Large intestine (tissue), 3 donors: ENCODE measurements around the gene USP15. TPM values are rescaled to one million over a fixed set of nuclear protein-coding genes. Genes with fewer than 3 reads are reported as not detected.
"Not testable (repeated sequence)": the region's sequence is repeated elsewhere in the genome, so short reads cannot be mapped to it uniquely, and the experiment has no call there.

Experiments used
- DNase-seq, 2 donors: peaks; one replicate each; pipeline versions ENCODE4 v3.0.0 to v3.0.0-alpha.2; 2013
- H3K27ac ChIP-seq: one replicate; pipeline ENCODE4 v1.5.1; 2013; ENCODE audit warnings: low read length
- H3K27me3 ChIP-seq: 2 replicates; pipeline ENCODE4 v1.6.1; 2013; ENCODE audit warnings: low read length; ENCODE audit not compliant: control insufficient read depth, insufficient read depth
- H3K36me3 ChIP-seq: 2 replicates; pipeline ENCODE4 v1.6.1; 2013; ENCODE audit warnings: low read length; ENCODE audit not compliant: control insufficient read depth, insufficient read depth
- H3K4me1 ChIP-seq: one replicate; pipeline ENCODE4 v1.6.1; 2013; ENCODE audit warnings: low read length; ENCODE audit not compliant: control insufficient read depth, insufficient read depth
- H3K4me3 ChIP-seq: one replicate; pipeline ENCODE4 v1.5.1; 2013; ENCODE audit warnings: low read length
- H3K9me3 ChIP-seq: one replicate; pipeline ENCODE4 v1.6.1; 2013; ENCODE audit warnings: mild to moderate bottlenecking, low read depth, low read length, moderate library complexity; ENCODE audit not compliant: control insufficient read depth
- WGBS: methylation state at CpG from one replicate; pipeline ENCODE4 v1.1.5; 2013; ENCODE audit warnings: low lambda C conversion rate; ENCODE audit not compliant: insufficient coverage; 5-methylcytosine and 5-hydroxymethylcytosine counted together
- polyA plus RNA-seq: library from polyadenylated mRNA; unstranded; fragments of 120-200 nt; gene quantifications from one replicate; pipeline ENCODE4 v1.2.1, GENCODE V29; 2013

The USP15 gene
- polyA plus RNA-seq, 1 donor, result 66.1 TPM

- DNase-seq, H3K9me3 ChIP-seq, H3K4me3 ChIP-seq, H3K27ac ChIP-seq, H3K36me3 ChIP-seq, H3K4me1 ChIP-seq, H3K27me3 ChIP-seq: not testable (repeated sequence)
- 100% methylated on average over 1 of the region's 1 CpG for WGBS
Measured at GRCh38 chr12:62365846-62366245, 105.6 kb downstream of the USP15 start.

- H3K4me1 ChIP-seq, H3K4me3 ChIP-seq, H3K27me3 ChIP-seq, H3K27ac ChIP-seq, H3K9me3 ChIP-seq, H3K36me3 ChIP-seq, DNase-seq: not testable (repeated sequence)
- WGBS, result 96% methylated on average over 3 of the region's 3 CpGs
Measured at GRCh38 chr12:62368430-62369223, 108.4 kb downstream of the USP15 start.

- no peak overlapping the region for H3K27ac ChIP-seq
- no peaks in the 10 kb centered on the region for H3K27me3 ChIP-seq
- H3K4me1 ChIP-seq, result no peaks in the 10 kb centered on the region
- peaks cover 3% of the 10 kb centered on the region for H3K9me3 ChIP-seq
- peaks cover 2% of the 10 kb centered on the region for H3K36me3 ChIP-seq
- no peak overlapping the region for H3K4me3 ChIP-seq
- no peak for DNase-seq
- WGBS, result 100% methylated on average over 1 of the region's 3 CpGs
Measured at GRCh38 chr12:62370189-62370588, 110.0 kb downstream of the USP15 start.

- Histone ChIP-seq H3K4me1 (no peaks in the 10 kb centered on the region), H3K9me3 (no peaks in the 10 kb centered on the region), H3K27ac (no peak overlapping the region), H3K27me3 (no peaks in the 10 kb centered on the region), H3K4me3 (no peak overlapping the region), H3K36me3 (peaks cover 2% of the 10 kb centered on the region)
- WGBS, result 76% methylated on average over 4 of the region's 4 CpGs
- no peak for DNase-seq
Measured at GRCh38 chr12:62371661-62372060, 111.5 kb downstream of the USP15 start.

- WGBS, result no CpG with 5 or more reads among the region's 2 CpGs
- no peaks in the 10 kb centered on the region for H3K9me3 ChIP-seq
- DNase-seq, result no peak
- no peak overlapping the region for H3K27ac ChIP-seq
- H3K4me1 ChIP-seq, result no peaks in the 10 kb centered on the region
- peaks cover 2% of the 10 kb centered on the region for H3K36me3 ChIP-seq
- no peaks in the 10 kb centered on the region for H3K27me3 ChIP-seq
- H3K4me3 ChIP-seq, result no peak overlapping the region
Measured at GRCh38 chr12:62372134-62372533, 111.9 kb downstream of the USP15 start.

- no peak for DNase-seq
- 80% methylated on average over 1 of the region's 1 CpG for WGBS
- no peak overlapping the region for H3K4me3 ChIP-seq
- peaks cover 2% of the 10 kb centered on the region for H3K36me3 ChIP-seq
- H3K27me3 ChIP-seq, result no peaks in the 10 kb centered on the region
- H3K9me3 ChIP-seq, result no peaks in the 10 kb centered on the region
- H3K27ac ChIP-seq, result no peak overlapping the region
- H3K4me1 ChIP-seq, result no peaks in the 10 kb centered on the region
Measured at GRCh38 chr12:62372825-62373224, 112.6 kb downstream of the USP15 start.

GRCh38 chr12:62375603-62376002 lies 115.4 kb downstream of the USP15 start:
- Histone ChIP-seq H3K9me3 (no peaks in the 10 kb centered on the region), H3K27me3 (no peaks in the 10 kb centered on the region), H3K36me3 (no peaks in the 10 kb centered on the region), H3K27ac (no peak overlapping the region), H3K4me3 (no peak overlapping the region), H3K4me1 (no peaks in the 10 kb centered on the region)
- no peak for DNase-seq
- 100% methylated on average over 1 of the region's 3 CpGs for WGBS

- Histone ChIP-seq H3K4me3 (no peak overlapping the region), H3K27ac (no peak overlapping the region), H3K4me1 (no peaks in the 10 kb centered on the region), H3K27me3 (no peaks in the 10 kb centered on the region), H3K36me3 (peaks cover 3% of the 10 kb centered on the region), H3K9me3 (no peaks in the 10 kb centered on the region)
- DNase-seq, result no peak
- WGBS, result 100% methylated on average over 1 of the region's 2 CpGs
Measured at GRCh38 chr12:62379026-62379722, 119.0 kb downstream of the USP15 start.

- Histone ChIP-seq H3K36me3 (peaks cover 3% of the 10 kb centered on the region), H3K9me3 (no peaks in the 10 kb centered on the region), H3K4me1 (no peaks in the 10 kb centered on the region), H3K4me3 (no peak overlapping the region), H3K27ac (no peak overlapping the region), H3K27me3 (no peaks in the 10 kb centered on the region)
- DNase-seq, result no peak
Measured at GRCh38 chr12:62379723-62380045, 119.5 kb downstream of the USP15 start.

- H3K27ac ChIP-seq, result no peak overlapping the region
- H3K36me3 ChIP-seq, result peaks cover 7% of the 10 kb centered on the region
- H3K27me3 ChIP-seq, result no peaks in the 10 kb centered on the region
- H3K4me1 ChIP-seq, result no peaks in the 10 kb centered on the region
- WGBS, result no CpG with 5 or more reads among the region's 2 CpGs
- no peaks in the 10 kb centered on the region for H3K9me3 ChIP-seq
- DNase-seq, result no peak
- H3K4me3 ChIP-seq, result no peak overlapping the region
Measured at GRCh38 chr12:62382526-62382925, 122.3 kb downstream of the USP15 start.

- no peak overlapping the region for H3K27ac ChIP-seq
- DNase-seq, result no peak
- H3K9me3 ChIP-seq, result no peaks in the 10 kb centered on the region
- no peak overlapping the region for H3K4me3 ChIP-seq
- no CpG with 5 or more reads among the region's 4 CpGs for WGBS
- no peaks in the 10 kb centered on the region for H3K27me3 ChIP-seq
- peaks cover 36% of the 10 kb centered on the region for H3K36me3 ChIP-seq
- H3K4me1 ChIP-seq, result no peaks in the 10 kb centered on the region
Measured at GRCh38 chr12:62396750-62397149, 136.5 kb downstream of the USP15 start.
